ENCODE measurements around the gene ARMC7.

- TF ChIP-seq EZH2 (IDR thresholded peaks at IDR 0.05): no peak
- no peak for TF ChIP-seq CTCF (IDR thresholded peaks at IDR 0.05)
- TF ChIP-seq EZH2phosphoT487 (IDR thresholded peaks at IDR 0.05): no peak
These were observed 53.3 kb downstream of the ARMC7 start for GRCh38 chr17:75163074-75163473.

Data from neural progenitor cell (in vitro differentiated cells).